HepG2 (cell line): ENCODE data around the gene ZNF621. TPM values are rescaled to one million over a fixed set of nuclear protein-coding genes. Genes with fewer than 3 reads are reported as not detected.

Source experiments
- CSRNP1 ChIP-seq: sonication (generic); formaldehyde crosslinking; IDR thresholded peaks from 2 replicates; pipeline ENCODE4 v1.8.1; 2023; ENCODE audit warnings: mild to moderate bottlenecking, missing genetic modification reagents
- DMAP1 ChIP-seq: IDR thresholded peaks from 2 replicates; pipeline ENCODE4 v1.6.1; 2016
- HNF1A ChIP-seq, 2 experiments: sonication (generic) in 1 of 2; formaldehyde crosslinking in 1 of 2; IDR thresholded peaks; 2 replicates each; pipeline versions ENCODE4 v1.4.0 to v1.6.1; 2016 to 2020; ENCODE audit warnings: borderline replicate concordance in 1 of 2, low read depth in 1 of 2, mild to moderate bottlenecking in 1 of 2, missing genetic modification reagents in 1 of 2
- KAT7 ChIP-seq: IDR thresholded peaks from 2 replicates; pipeline ENCODE4 v1.6.1; 2018; ENCODE audit warnings: borderline replicate concordance, missing compliant biosample characterization
- MED1 ChIP-seq: sonication (generic); formaldehyde crosslinking; IDR thresholded peaks from 2 replicates; pipeline ENCODE4 v1.4.0; 2020; ENCODE audit warnings: missing genetic modification reagents
- NR2F2 ChIP-seq: IDR thresholded peaks from 2 replicates; pipeline ENCODE4 v1.6.1; 2012; ENCODE audit warnings: low read depth, inconsistent platforms, borderline replicate concordance
- PAX8 ChIP-seq: sonication (generic); formaldehyde crosslinking; IDR thresholded peaks from 2 replicates; pipeline ENCODE4 v1.8.0; 2022; ENCODE audit warnings: mild to moderate bottlenecking, missing genetic modification reagents, borderline replicate concordance
- SPEN ChIP-seq: sonication (generic); formaldehyde crosslinking; IDR thresholded peaks from 2 replicates; pipeline ENCODE4 v1.5.1; 2020; ENCODE audit warnings: low read depth, mild to moderate bottlenecking, missing genetic modification reagents
- THAP11 ChIP-seq: IDR thresholded peaks from 2 replicates; pipeline ENCODE4 v1.6.1; 2016; ENCODE audit warnings: missing biosample characterization, missing genetic modification reagents
- WIZ ChIP-seq: sonication (generic); formaldehyde crosslinking; IDR thresholded peaks from 2 replicates; pipeline ENCODE4 v1.5.1; 2020; ENCODE audit warnings: mild to moderate bottlenecking, missing genetic modification reagents
- ZBTB1 ChIP-seq: sonication (generic); formaldehyde crosslinking; IDR thresholded peaks from 2 replicates; pipeline ENCODE4 v1.4.0; 2020; ENCODE audit warnings: missing genetic modification reagents, borderline replicate concordance
- ZFY ChIP-seq: sonication (generic); formaldehyde crosslinking; IDR thresholded peaks from 2 replicates; pipeline ENCODE4 v1.4.0; 2020; ENCODE audit warnings: missing genetic modification reagents
- ZMAT5 ChIP-seq: sonication (generic); formaldehyde crosslinking; IDR thresholded peaks from 2 replicates; pipeline ENCODE4 v1.5.0; 2020; ENCODE audit warnings: mild to moderate bottlenecking, low read depth, missing genetic modification reagents, borderline replicate concordance
- ZNF205 ChIP-seq: IDR thresholded peaks from 2 replicates; pipeline ENCODE4 v1.6.1; 2018; ENCODE audit warnings: missing biosample characterization, missing genetic modification reagents
- ZNF782 ChIP-seq: sonication (generic); formaldehyde crosslinking; IDR thresholded peaks from 2 replicates; pipeline ENCODE4 v1.4.0; 2020; ENCODE audit warnings: missing genetic modification reagents, mild to moderate bottlenecking, borderline replicate concordance
- ZSCAN29 ChIP-seq: sonication (generic); formaldehyde crosslinking; conservative IDR thresholded peaks from 2 replicates; pipeline ENCODE4 v1.4.0; 2020; ENCODE audit warnings: mild to moderate bottlenecking, missing genetic modification reagents
- polyA plus RNA-seq, 8 experiments: library from polyadenylated mRNA; depleted of rRNA in 3 of 8; stranded (reverse) in 7 of 8; unstranded in 1 of 8; fragments of >200 nt; fragmentation: Illumina TruSeq in 4 of 8; extraction: Trizol in 4 of 8; gene quantifications; 2 replicates each; pipeline versions ENCODE4 v1.2.1 to v1.2.3, GENCODE V29; 2011 to 2016; ENCODE audit warnings: low read depth in 4 of 8, missing spikeins in 1 of 8, mixed read lengths in 1 of 8; ENCODE audit not compliant: insufficient read depth in 1 of 8
- total RNA-seq, 5 experiments: library from RNA; depleted of rRNA; stranded (reverse); fragments of >200 nt; fragmentation: Illumina TruSeq; extraction: Trizol; gene quantifications; 2 replicates each; pipeline ENCODE4 v1.2.3, GENCODE V29; 2016; ENCODE audit warnings: low read depth in 1 of 5
- TF ChIP-seq, protein P1 (sequence below): fragments of 450-650 bp; IDR thresholded peaks from 2 replicates; pipeline ENCODE4 v1.6.1; 2016
- TF ChIP-seq, protein P2 (sequence below): sonication (generic); formaldehyde crosslinking; IDR thresholded peaks from 2 replicates; pipeline ENCODE4 v1.9.0; 2022; ENCODE audit warnings: missing genetic modification reagents, mild to moderate bottlenecking, borderline replicate concordance

ZNF621 gene
- total and polyA plus RNA-seq, 2 of the 13 experiments (the other 11 are each of a cell fraction or from before 2014, with no cell fraction given), result 13.2 to 14.9 TPM

DNA sequence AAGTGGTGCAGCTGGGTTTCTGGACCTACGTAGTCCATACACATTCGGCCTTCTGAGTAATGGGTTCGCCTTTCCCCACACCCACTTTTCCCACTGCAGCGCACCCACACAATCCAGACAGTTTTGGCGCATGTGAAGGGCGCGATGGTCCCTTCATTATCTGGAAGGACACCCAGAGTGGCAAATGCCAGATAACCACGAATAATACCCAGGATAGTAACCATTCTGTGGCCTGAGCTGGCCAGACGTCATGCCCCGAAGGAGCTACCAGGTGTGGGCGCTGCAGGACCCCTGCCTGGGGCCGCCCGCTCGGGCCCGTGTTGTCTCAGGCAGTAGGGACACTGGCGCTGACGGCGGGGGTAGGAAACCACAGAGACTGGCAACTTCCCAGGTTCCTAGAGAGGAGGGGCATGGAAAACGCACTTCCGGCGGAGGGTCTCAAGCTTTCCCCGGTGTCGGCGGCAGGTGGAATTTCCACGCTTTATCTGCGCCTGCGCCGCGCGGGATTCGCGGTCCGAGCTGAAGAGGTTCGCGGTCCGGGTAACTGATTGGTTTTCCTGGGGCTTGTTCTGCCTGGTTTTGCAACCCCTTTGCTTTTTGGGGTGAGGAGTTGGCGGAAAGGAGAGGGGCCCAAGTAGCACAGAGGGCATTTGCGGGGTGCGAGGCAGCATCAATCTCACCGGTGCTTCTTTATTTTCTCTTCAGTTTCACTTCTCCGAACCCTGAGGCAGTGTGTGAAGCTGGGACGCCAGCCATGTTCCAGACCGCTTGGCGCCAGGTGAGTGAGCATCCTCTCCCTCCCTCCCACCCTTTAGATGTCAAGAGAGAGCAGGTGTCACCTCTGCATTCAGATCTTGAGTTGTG, 18.9 kb upstream of the ZNF621 start, which contains the start of gene ZNF620 (continued):
- peak; percentile 30; the same call in 1 of the 2 replicates for TF ChIP-seq CSRNP1
- TF ChIP-seq ZBTB1, result no peak
- no peak for TF ChIP-seq PAX8 (CRISPR knock-in tag)
- TF ChIP-seq, protein P1, sequence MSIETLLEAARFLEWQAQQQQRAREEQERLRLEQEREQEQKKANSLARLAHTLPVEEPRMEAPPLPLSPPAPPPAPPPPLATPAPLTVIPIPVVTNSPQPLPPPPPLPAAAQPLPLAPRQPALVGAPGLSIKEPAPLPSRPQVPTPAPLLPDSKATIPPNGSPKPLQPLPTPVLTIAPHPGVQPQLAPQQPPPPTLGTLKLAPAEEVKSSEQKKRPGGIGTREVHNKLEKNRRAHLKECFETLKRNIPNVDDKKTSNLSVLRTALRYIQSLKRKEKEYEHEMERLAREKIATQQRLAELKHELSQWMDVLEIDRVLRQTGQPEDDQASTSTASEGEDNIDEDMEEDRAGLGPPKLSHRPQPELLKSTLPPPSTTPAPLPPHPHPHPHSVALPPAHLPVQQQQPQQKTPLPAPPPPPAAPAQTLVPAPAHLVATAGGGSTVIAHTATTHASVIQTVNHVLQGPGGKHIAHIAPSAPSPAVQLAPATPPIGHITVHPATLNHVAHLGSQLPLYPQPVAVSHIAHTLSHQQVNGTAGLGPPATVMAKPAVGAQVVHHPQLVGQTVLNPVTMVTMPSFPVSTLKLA, result peak; percentile 8; the same call in 1 of the 2 replicates
- 0 out of 2 replicates have a peak, but pooled peaks have one; percentile 72 for TF ChIP-seq ZSCAN29 (CRISPR knock-in tag)
- TF ChIP-seq ZMAT5, result no peak
- peak; percentile 71 for TF ChIP-seq DMAP1 (CRISPR knock-in tag)
- peak; percentile 83 for TF ChIP-seq ZFY (CRISPR knock-in tag)
- TF ChIP-seq HNF1A (IDR thresholded peaks at IDR 0.05; ENCODE audit: low read depth), result no peak
- 0 out of 2 replicates have a peak, but pooled peaks have one; percentile 34 for TF ChIP-seq HNF1A (CRISPR knock-in tag; IDR thresholded peaks at IDR 0.05; ENCODE audit: borderline replicate concordance)
- TF ChIP-seq, protein P2, sequence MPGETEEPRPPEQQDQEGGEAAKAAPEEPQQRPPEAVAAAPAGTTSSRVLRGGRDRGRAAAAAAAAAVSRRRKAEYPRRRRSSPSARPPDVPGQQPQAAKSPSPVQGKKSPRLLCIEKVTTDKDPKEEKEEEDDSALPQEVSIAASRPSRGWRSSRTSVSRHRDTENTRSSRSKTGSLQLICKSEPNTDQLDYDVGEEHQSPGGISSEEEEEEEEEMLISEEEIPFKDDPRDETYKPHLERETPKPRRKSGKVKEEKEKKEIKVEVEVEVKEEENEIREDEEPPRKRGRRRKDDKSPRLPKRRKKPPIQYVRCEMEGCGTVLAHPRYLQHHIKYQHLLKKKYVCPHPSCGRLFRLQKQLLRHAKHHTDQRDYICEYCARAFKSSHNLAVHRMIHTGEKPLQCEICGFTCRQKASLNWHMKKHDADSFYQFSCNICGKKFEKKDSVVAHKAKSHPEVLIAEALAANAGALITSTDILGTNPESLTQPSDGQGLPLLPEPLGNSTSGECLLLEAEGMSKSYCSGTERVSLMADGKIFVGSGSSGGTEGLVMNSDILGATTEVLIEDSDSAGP (CRISPR knock-in tag), result peak; percentile 89
- no peak; the same call in none of the 2 replicates for TF ChIP-seq ZNF205 (CRISPR knock-in tag)
- peak; percentile 97; the same call in 1 of the 2 replicates for TF ChIP-seq ZNF782 (CRISPR knock-in tag)
- TF ChIP-seq THAP11 (CRISPR knock-in tag), result peak; percentile 91
- peak; percentile 63; the same call in 1 of the 2 replicates for TF ChIP-seq KAT7
- TF ChIP-seq SPEN (CRISPR knock-in tag), result peak; percentile 97
- peak; percentile 37; the same call in 1 of the 2 replicates for TF ChIP-seq NR2F2
- peak; percentile 33; the same call in 1 of the 2 replicates for TF ChIP-seq WIZ
- peak; percentile 13; the same call in 1 of the 2 replicates for TF ChIP-seq MED1 (CRISPR knock-in tag)
